GM21786 (cell line): ENCODE results near the gene ZNF783.
"Not testable (repeated sequence)": the region's sequence is repeated elsewhere in the genome, so short reads cannot be mapped to it uniquely, and the experiment has no call there.

Experiments
- ATAC-seq: cut with Tn5 transposase; IDR thresholded peaks from one replicate; pipeline ENCODE4 v1.9.1; 2021; ENCODE audit not compliant: unreplicated experiment

Gene ZNF783

GRCh38 chr7:149329265-149329664, 67.3 kb downstream of the ZNF783 start:
- ATAC-seq: no peak

DNA sequence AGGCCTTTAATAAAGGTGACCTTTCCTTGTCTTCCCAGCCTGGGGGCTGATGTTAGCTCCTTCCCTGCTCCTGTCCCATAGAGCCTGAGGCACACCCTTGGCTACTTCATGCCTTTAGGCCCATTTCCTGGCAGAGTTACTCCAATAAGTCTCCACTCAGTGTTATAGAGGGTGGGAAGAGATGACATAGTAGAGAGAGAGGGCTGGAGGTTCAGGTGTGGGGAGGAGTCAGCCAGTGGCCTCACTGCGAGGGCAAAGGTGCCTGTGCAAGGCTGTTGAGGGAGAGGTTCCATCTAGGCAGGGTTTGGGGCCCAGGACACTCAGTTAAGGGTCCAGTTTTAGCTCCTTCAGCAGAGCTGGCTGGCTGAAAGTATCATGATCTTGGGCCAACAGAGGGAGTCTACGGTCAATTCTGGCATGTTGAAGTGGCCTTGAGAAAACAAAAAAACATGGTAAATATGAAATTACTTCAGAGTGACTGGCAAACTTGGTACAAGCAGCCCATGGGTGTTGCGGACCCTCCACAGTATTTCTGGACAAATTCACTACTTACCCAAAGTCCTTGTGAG, 67.9 kb downstream of the ZNF783 start:
- no peak for ATAC-seq

- no peak for ATAC-seq
Observed at GRCh38 chr7:149330914-149331567, 69.0 kb downstream of the ZNF783 start.

DNA sequence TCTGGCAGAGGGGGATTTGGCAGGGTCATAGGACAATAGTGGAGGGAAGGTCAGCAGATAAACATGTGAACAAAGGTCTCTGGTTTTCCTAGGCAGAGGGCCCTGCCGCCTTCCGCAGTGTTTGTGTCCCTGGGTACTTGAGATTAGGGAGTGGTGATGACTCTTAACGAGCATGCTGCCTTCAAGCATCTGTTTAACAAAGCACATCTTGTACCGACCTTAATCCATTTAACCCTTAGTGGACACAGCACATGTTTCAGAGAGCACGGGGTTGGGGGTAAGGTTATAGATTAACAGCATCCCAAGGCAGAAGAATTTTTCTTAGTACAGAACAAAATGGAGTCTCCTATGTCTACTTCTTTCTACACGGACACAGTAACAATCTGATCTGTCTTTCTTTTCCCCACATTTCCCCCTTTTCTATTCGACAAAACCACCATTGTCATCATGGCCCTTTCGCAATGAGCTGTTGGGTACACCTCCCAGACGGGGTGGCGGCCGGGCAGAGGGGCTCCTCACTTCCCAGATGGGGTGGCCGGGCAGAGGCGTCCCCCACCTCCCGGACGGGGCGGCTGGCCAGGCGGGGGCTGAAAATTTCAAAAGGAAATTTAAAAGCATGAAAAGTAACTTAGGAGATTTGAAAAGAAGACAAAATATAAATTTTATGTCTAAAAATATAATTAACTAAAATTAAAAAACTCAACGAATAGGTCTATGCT, 70.8 kb downstream of the ZNF783 start:
- not testable (repeated sequence) for ATAC-seq

- ATAC-seq: no peak
Observed at GRCh38 chr7:149333321-149333717, 71.3 kb downstream of the ZNF783 start.

DNA sequence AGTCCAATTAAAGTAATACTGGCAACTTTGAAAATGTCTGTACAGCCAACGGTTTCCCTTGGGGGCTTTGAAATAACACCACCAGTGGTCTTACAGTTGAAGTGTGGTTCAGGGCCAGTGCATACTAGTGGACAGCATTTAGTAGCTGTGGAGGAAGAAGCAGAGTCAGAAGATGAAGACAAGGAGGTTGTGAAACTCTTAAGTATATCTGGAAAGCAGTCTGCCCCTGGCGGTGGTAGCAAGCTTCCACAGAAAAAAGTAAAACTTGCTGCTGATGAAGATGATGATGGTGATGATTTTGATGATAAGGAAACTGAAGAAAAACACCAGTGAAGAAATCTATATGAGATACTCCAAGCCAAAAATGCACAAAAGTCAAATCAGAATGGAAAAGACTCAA, 72.2 kb downstream of the ZNF783 start:
- no peak for ATAC-seq
